Measurements from ENCODE around the gene CENPP. TPM values are rescaled to one million over a fixed set of nuclear protein-coding genes. Genes with fewer than 3 reads are reported as not detected.
"Not testable (repeated sequence)": the region's sequence is repeated elsewhere in the genome, so short reads cannot be mapped to it uniquely, and the experiment has no call there.

Gene CENPP
- total RNA-seq, 8 experiments from 2014 or later: 1.7 to 22.3 (median 5.0) TPM

GRCh38 chr9:92617195-92617813 is 291.6 kb downstream of the CENPP start:
- Histone ChIP-seq H3K27ac (no peak overlapping the region), H3K4me1 (replicated peaks in 1 of 2) (no peaks in the 10 kb centered on the region), H3K4me3 (no peak overlapping the region)
- 80 to 100% (median 90%) methylated on average over 1 to 3 of the region's 11 CpGs; no CpG with 5 or more reads in 6 of the 10 experiments for WGBS, 10 experiments
- in situ Hi-C loops (cut with MboI; ENCODE audit: low pct_unique_long_range_greater_than_20kb in 2 of 9, low sequenced_read_pairs in 9 of 9, unreplicated experiment in 9 of 9): loop anchor here in 1 of 9 experiments (25.0 kb wide), 1 partner anchor 280 kb away; the partner anchor contains the start of genes CENPP and NOL8
- no peak for ATAC-seq (replicated peaks in 6 of 8)

GRCh38 chr9:92617951-92618510 is 292.3 kb downstream of the CENPP start:
- in situ Hi-C loops (cut with MboI; ENCODE audit: low pct_unique_long_range_greater_than_20kb in 2 of 9, low sequenced_read_pairs in 9 of 9, unreplicated experiment in 9 of 9): loop anchor here in 1 of 9 experiments (25.0 kb wide), 1 partner anchor 281 kb away; the partner anchor contains the start of genes CENPP and NOL8
- no peak overlapping the region for H3K4me3 ChIP-seq
- no peak for ATAC-seq (replicated peaks in 6 of 8)
- H3K27ac ChIP-seq: no peak overlapping the region
- 70 to 100% (median 91%) methylated on average over 1 to 11 of the region's 11 CpGs; no CpG with 5 or more reads in 3 of the 10 experiments for WGBS, 10 experiments
- no peaks in the 10 kb centered on the region for H3K4me1 ChIP-seq (replicated peaks in 1 of 2)

- H3K4me1 ChIP-seq (replicated peaks in 1 of 2): no peaks in the 10 kb centered on the region
- no peak for ATAC-seq (replicated peaks in 6 of 8)
- WGBS, 10 experiments: 73 to 100% (median 94%) methylated on average over 1 to 9 of the region's 10 CpGs; no CpG with 5 or more reads in 1 of the 10 experiments
Measured at GRCh38 chr9:92618633-92619225, 293.0 kb downstream of the CENPP start.

GRCh38 chr9:92619601-92620300 is 294.0 kb downstream of the CENPP start:
- Histone ChIP-seq H3K4me3 (no peak overlapping the region), H3K4me1 (replicated peaks in 1 of 2) (no peaks in the 10 kb centered on the region), H3K27ac (no peak overlapping the region)
- in situ Hi-C loops (cut with MboI; ENCODE audit: low pct_unique_long_range_greater_than_20kb in 2 of 9, low sequenced_read_pairs in 9 of 9, unreplicated experiment in 9 of 9): loop anchor here in 1 of 9 experiments (25.0 kb wide), 1 partner anchor 282 kb away; the partner anchor contains the start of genes CENPP and NOL8
- 80 to 100% (median 93%) methylated on average over 4 to 7 of the region's 24 CpGs; no CpG with 5 or more reads in 7 of the 10 experiments for WGBS, 10 experiments
- ATAC-seq (replicated peaks in 6 of 8): no peak

More at GRCh38 chr9:92618633-92619225, 293.0 kb downstream of the CENPP start:
- Histone ChIP-seq H3K27ac (no peak overlapping the region), H3K4me3 (no peak overlapping the region)
- in situ Hi-C loops (cut with MboI; ENCODE audit: low pct_unique_long_range_greater_than_20kb in 2 of 9, low sequenced_read_pairs in 9 of 9, unreplicated experiment in 9 of 9): loop anchor here in 1 of 9 experiments (25.0 kb wide), 1 partner anchor 281 kb away; the partner anchor contains the start of genes CENPP and NOL8

- Histone ChIP-seq H3K4me1 (replicated peaks in 1 of 2) (no peaks in the 10 kb centered on the region), H3K27ac (no peak overlapping the region), H3K4me3 (no peak overlapping the region)
- ATAC-seq (replicated peaks in 6 of 8): no peak
- in situ Hi-C loops (cut with MboI; ENCODE audit: low pct_unique_long_range_greater_than_20kb in 2 of 9, low sequenced_read_pairs in 9 of 9, unreplicated experiment in 9 of 9): loop anchor here in 1 of 9 experiments (25.0 kb wide), 1 partner anchor 284 kb away; the partner anchor contains the start of genes CENPP and NOL8
- WGBS, 10 experiments: 71 to 100% (median 96%) methylated on average over 1 to 4 of the region's 5 CpGs; no CpG with 5 or more reads in 4 of the 10 experiments
Measured at GRCh38 chr9:92620845-92621244, 295.1 kb downstream of the CENPP start.

GRCh38 chr9:92623936-92624335 is 298.2 kb downstream of the CENPP start:
- not testable (repeated sequence) for H3K4me1 ChIP-seq (replicated peaks in 1 of 2); H3K4me3 ChIP-seq; H3K27ac ChIP-seq; ATAC-seq (replicated peaks in 6 of 8)
- in situ Hi-C loops (cut with MboI; ENCODE audit: low pct_unique_long_range_greater_than_20kb in 2 of 9, low sequenced_read_pairs in 9 of 9, unreplicated experiment in 9 of 9): loop anchor here in 1 of 9 experiments (25.0 kb wide), 1 partner anchor 287 kb away; the partner anchor contains the start of genes CENPP and NOL8
- WGBS, 10 experiments: 88 to 100% (median 100%) methylated on average over 1 to 2 of the region's 3 CpGs; no CpG with 5 or more reads in 3 of the 10 experiments

- Histone ChIP-seq H3K4me3 (no peak overlapping the region), H3K4me1 (replicated peaks in 1 of 2) (no peaks in the 10 kb centered on the region), H3K27ac (no peak overlapping the region)
- in situ Hi-C loops (cut with MboI; ENCODE audit: low pct_unique_long_range_greater_than_20kb in 2 of 9, low sequenced_read_pairs in 9 of 9, unreplicated experiment in 9 of 9): loop anchor here in 5 of 9 experiments (25.0 kb wide), 4 partner anchors 289 to 489 kb away; partner anchors contain the start of genes CENPP (in 1 of the 5), IARS1 (in 1 of the 5) and NOL8 (in 1 of the 5)
- no peak for ATAC-seq (replicated peaks in 6 of 8)
Measured at GRCh38 chr9:92626484-92626883, 300.7 kb downstream of the CENPP start.

- 31 to 100% (median 88%) methylated on average over 3 to 5 of the region's 5 CpGs for WGBS, 10 experiments
- in situ Hi-C loops (cut with MboI; ENCODE audit: low pct_unique_long_range_greater_than_20kb in 2 of 9, low sequenced_read_pairs in 9 of 9, unreplicated experiment in 9 of 9): loop anchor here in 5 of 9 experiments (25.0 kb wide), 4 partner anchors 290 to 490 kb away; partner anchors contain the start of genes CENPP (in 1 of the 5), IARS1 (in 1 of the 5) and NOL8 (in 1 of the 5)
- ATAC-seq (replicated peaks in 6 of 8): no peak
- Histone ChIP-seq H3K27ac (no peak overlapping the region), H3K4me3 (no peak overlapping the region), H3K4me1 (replicated peaks in 1 of 2) (no peaks in the 10 kb centered on the region)
Measured at GRCh38 chr9:92627651-92628050, 301.9 kb downstream of the CENPP start.

GRCh38 chr9:92631452-92632343 is 305.9 kb downstream of the CENPP start:
- in situ Hi-C loops (cut with MboI; ENCODE audit: low pct_unique_long_range_greater_than_20kb in 2 of 9, low sequenced_read_pairs in 9 of 9, unreplicated experiment in 9 of 9): loop anchor here in 7 of 9 experiments (10.0 to 25.0 kb wide), 6 partner anchors 294 to 497 kb away; partner anchors contain the start of genes CENPP (in 1 of the 7), IARS1 (in 1 of the 7) and NOL8 (in 1 of the 7)
- Histone ChIP-seq H3K27ac (no peak overlapping the region), H3K4me1 (replicated peaks in 1 of 2) (no peaks in the 10 kb centered on the region), H3K4me3 (no peak overlapping the region)
- 85 to 100% (median 96%) methylated on average over 2 to 9 of the region's 13 CpGs; no CpG with 5 or more reads in 3 of the 10 experiments for WGBS, 10 experiments
- no peak for ATAC-seq (replicated peaks in 6 of 8)

GRCh38 chr9:92632641-92633040 is 306.9 kb downstream of the CENPP start:
- Histone ChIP-seq H3K4me1 (replicated peaks in 1 of 2) (no peaks in the 10 kb centered on the region), H3K27ac (no peak overlapping the region), H3K4me3 (no peak overlapping the region)
- 80 to 100% (median 99%) methylated on average over 1 to 5 of the region's 5 CpGs; no CpG with 5 or more reads in 4 of the 10 experiments for WGBS, 10 experiments
- in situ Hi-C loops (cut with MboI; ENCODE audit: low pct_unique_long_range_greater_than_20kb in 2 of 9, low sequenced_read_pairs in 9 of 9, unreplicated experiment in 9 of 9): loop anchor here in 7 of 9 experiments (10.0 to 25.0 kb wide), 6 partner anchors 295 to 498 kb away; partner anchors contain the start of genes CENPP (in 1 of the 7), IARS1 (in 1 of the 7) and NOL8 (in 1 of the 7)
- no peak for ATAC-seq (replicated peaks in 6 of 8)

GRCh38 chr9:92633614-92634278 is 308.0 kb downstream of the CENPP start:
- no peak for ATAC-seq (replicated peaks in 6 of 8)
- in situ Hi-C loops (cut with MboI; ENCODE audit: low pct_unique_long_range_greater_than_20kb in 2 of 9, low sequenced_read_pairs in 9 of 9, unreplicated experiment in 9 of 9): loop anchor here in 7 of 9 experiments (10.0 to 25.0 kb wide), 6 partner anchors 296 to 499 kb away; partner anchors contain the start of genes CENPP (in 1 of the 7), IARS1 (in 1 of the 7) and NOL8 (in 1 of the 7)
- 40 to 100% (median 95%) methylated on average over 1 to 6 of the region's 9 CpGs; no CpG with 5 or more reads in 1 of the 10 experiments for whole genome bisulfite sequencing, 10 experiments
- H3K27ac ChIP-seq: no peak overlapping the region
- H3K4me1 ChIP-seq (replicated peaks in 1 of 2): no peaks in the 10 kb centered on the region
- H3K4me3 ChIP-seq: no peak overlapping the region
